Ovary (tissue), 9 donors: ENCODE results near the gene SIGLEC8. TPM values are rescaled to one million over a fixed set of nuclear protein-coding genes. Genes with fewer than 3 reads are reported as not detected.
"Not testable (repeated sequence)": the region's sequence is repeated elsewhere in the genome, so short reads cannot be mapped to it uniquely, and the experiment has no call there.

Experiments used
- DNase-seq, 5 donors: peaks; one replicate each; pipeline ENCODE4 v3.0.0-alpha.2; 2019 to 2020
- H3K27ac ChIP-seq, 2 donors: fragments of 200-600 bp; one replicate each; pipeline versions ENCODE4 v1.5.1 to v1.8.0; 2019 to 2022
- H3K27me3 ChIP-seq: fragments of 200-600 bp; one replicate; pipeline ENCODE4 v1.8.0; 2022
- H3K36me3 ChIP-seq: fragments of 200-600 bp; sonication (generic); one replicate; pipeline ENCODE4 v1.5.1; 2019
- H3K4me1 ChIP-seq: one replicate; pipeline ENCODE4 v1.8.1; 2013; ENCODE audit warnings: mild to moderate bottlenecking, moderate library complexity; ENCODE audit not compliant: insufficient read depth
- H3K4me3 ChIP-seq: fragments of 200-600 bp; sonication (generic); one replicate; pipeline ENCODE4 v1.5.1; 2017
- H3K9me3 ChIP-seq, 2 donors: fragments of 200-600 bp in 1 of 2; sonication (generic) in 1 of 2; one replicate each; pipeline versions ENCODE4 v1.5.1 to v1.8.1; 2013 to 2019; ENCODE audit warnings: mild to moderate bottlenecking in 1 of 2, moderate library complexity in 1 of 2
- EP300 ChIP-seq: sonication (generic); formaldehyde crosslinking; IDR thresholded peaks from one replicate; pipeline ENCODE4 v1.6.1; 2017; ENCODE audit warnings: antibody characterized with exemption
- POLR2A ChIP-seq: fragments of 450-650 bp; IDR thresholded peaks from one replicate; pipeline ENCODE4 v1.6.1; 2017; ENCODE audit warnings: antibody characterized with exemption, mild to moderate bottlenecking, moderate library complexity
- WGBS, 3 donors: extraction: QIAGEN DNeasy Blood & Tissue Kit in 1 of 3; methylation state at CpG; one replicate each; pipeline versions ENCODE4 v1.1.5 to v1.1.7; 2013 to 2017; 5-methylcytosine and 5-hydroxymethylcytosine counted together
- intact Hi-C, 4 donors: fragments of 100-400 bp; cut with DNase I; formaldehyde crosslinking; loops; one replicate each; pipeline versions ENCODE4 v1.11.0 to v1.15.1; 2022 to 2023
- polyA plus RNA-seq, 2 donors: library from polyadenylated mRNA; stranded (reverse); fragments of 200-250 nt in 1 of 2; fragments of 350-450 nt in 1 of 2; fragmentation: Illumina TruSeq in 1 of 2; extraction: RNeasy Lipid Tissue Mini Kit (QIAGEN cat#74804) in 1 of 2; gene quantifications; one replicate each; pipeline ENCODE4 v1.2.3, GENCODE V29; 2013 to 2014
- total RNA-seq, 7 donors: library from RNA; depleted of rRNA in 2 of 7; stranded (reverse); fragments of >200 nt in 2 of 7; fragmentation: NEBNext Ultra II Directional in 3 of 7; extraction: Animal tissue kit (Norgen Biotek cat#: 25700) in 3 of 7; gene quantifications; one replicate each; pipeline versions ENCODE4 v1.1.0 to v1.2.4, GENCODE V29; 2016 to 2023
- TF ChIP-seq, protein P1 (sequence below), 3 donors: fragments of 450-650 bp in 2 of 3; fragments of 200-600 bp in 1 of 3; IDR thresholded peaks; one replicate each; pipeline versions ENCODE4 v1.5.1 to v1.8.0; 2016 to 2022; ENCODE audit warnings: antibody characterized with exemption in 3 of 3, mild to moderate bottlenecking in 1 of 3
- donor health status: DM: no; HTN: no; CAD: no; lungs with moderate emphysema.
- donor health status: DM: no; HTN: no; CAD: no.
- donor health status: Bipolar disorder and iron deficiency.
- donor health status: DM: yes; HTN: yes; CAD: no.
- donor health status: DM: no; HTN: no; CAD: no.
- donor health status: DM: yes; HTN: yes; CAD: no.

Gene SIGLEC8
- total and polyA plus RNA-seq, 9 donors, result 0.05 to 1.6 (median 0.92) TPM; not detected in 2

DNA sequence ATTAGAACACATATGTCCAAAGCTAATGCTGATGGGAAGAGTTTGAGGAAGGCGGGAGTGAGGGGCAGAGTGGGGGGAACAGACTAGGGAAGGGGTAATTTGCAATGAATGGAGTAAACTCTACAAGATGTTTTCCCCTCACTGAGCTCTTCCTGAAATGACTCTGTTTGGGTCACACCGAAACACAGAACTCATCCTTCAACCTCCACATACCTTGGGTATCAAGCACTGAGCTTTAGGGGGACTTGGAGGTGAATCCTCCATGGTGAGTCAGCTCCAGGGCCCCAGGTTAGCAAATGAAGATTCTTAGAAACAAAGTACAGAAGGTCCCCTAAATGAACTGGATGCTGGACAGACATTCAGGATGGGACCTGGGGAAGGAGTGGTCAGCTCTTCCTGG, 39.5 kb downstream of the SIGLEC8 start:
- intact Hi-C loops, result no loop called here
- no peaks in the 10 kb centered on the region for H3K9me3 ChIP-seq
- H3K4me3 ChIP-seq, result no peak overlapping the region
- no peaks in the 10 kb centered on the region for H3K27me3 ChIP-seq
- 79 to 89% (median 81%) methylated on average over 2 of the region's 2 CpGs for WGBS, 3 donors
- H3K36me3 ChIP-seq, result no peaks in the 10 kb centered on the region
- no peaks in the 10 kb centered on the region for H3K4me1 ChIP-seq
- TF ChIP-seq POLR2A, result no peak
- no peak for TF ChIP-seq EP300
- TF ChIP-seq, protein P1, sequence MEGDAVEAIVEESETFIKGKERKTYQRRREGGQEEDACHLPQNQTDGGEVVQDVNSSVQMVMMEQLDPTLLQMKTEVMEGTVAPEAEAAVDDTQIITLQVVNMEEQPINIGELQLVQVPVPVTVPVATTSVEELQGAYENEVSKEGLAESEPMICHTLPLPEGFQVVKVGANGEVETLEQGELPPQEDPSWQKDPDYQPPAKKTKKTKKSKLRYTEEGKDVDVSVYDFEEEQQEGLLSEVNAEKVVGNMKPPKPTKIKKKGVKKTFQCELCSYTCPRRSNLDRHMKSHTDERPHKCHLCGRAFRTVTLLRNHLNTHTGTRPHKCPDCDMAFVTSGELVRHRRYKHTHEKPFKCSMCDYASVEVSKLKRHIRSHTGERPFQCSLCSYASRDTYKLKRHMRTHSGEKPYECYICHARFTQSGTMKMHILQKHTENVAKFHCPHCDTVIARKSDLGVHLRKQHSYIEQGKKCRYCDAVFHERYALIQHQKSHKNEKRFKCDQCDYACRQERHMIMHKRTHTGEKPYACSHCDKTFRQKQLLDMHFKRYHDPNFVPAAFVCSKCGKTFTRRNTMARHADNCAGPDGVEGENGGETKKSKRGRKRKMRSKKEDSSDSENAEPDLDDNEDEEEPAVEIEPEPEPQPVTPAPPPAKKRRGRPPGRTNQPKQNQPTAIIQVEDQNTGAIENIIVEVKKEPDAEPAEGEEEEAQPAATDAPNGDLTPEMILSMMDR (IDR thresholded peaks at IDR 0.05), result no peak
- H3K27ac ChIP-seq, result no peak overlapping the region
- no peak for DNase-seq

DNA sequence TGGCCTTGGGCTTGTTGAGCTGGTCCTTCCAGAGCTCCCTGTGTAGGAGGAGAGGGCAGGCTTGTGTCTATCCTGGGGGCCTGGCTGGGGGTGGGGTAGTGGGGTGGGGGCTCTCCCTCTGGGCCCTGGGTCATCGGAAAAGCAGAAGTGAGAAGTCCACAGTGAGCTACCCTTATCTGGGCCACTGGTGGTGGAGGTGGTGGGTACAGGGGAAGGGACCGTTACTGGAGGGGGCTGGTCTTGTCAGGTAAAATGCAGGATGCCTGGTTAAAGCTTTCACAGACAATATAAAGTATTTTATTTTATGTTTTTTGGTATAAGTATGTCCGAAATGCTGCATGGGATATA, 40.5 kb downstream of the SIGLEC8 start:
- Histone ChIP-seq H3K27me3 (no peaks in the 10 kb centered on the region), H3K27ac (no peak overlapping the region)
- 63 to 67% (median 63%) methylated on average over 3 of the region's 3 CpGs for WGBS, 3 donors

DNA sequence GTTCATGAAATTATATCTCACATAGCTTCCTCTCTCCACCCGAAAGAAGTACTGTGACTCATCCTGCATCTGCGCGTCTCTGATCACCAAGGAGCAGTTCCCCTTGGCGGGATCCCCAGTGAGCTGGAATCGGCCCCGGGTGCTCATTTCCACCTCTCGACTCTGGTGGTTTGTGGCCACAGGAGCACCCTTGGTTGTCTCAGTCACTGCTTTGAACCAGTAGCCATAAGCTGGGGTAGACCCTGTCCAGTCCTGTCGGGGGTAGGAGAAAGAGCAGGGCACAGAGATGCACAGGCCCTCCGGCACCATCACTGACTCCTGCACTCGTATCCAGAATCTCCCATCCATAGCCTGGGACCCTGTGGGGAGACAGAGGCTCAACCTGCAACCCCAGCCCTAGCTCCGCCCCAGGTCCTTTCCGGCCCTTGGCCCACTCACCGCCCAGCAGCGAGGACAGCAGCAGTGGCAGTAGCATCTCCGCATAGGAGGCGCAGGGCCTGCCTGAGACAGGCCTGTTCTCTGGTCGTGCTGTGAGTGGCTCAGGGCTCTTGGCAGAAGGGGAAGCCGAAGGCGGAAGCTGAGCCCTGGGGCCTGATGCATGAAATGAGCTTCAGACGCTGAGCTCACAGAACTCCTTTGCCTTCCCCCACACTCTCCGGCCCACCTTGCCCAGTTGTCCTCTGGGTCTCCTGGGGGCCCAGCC, 41.0 kb downstream of the SIGLEC8 start, which contains the start of gene SIGLEC10:
SIGLEC10 (minus strand) TSS at position 536 of the 703 bp plus-strand sequence; CDS start at position 475, 61 bp downstream.
- Histone ChIP-seq H3K4me1 (no peaks in the 10 kb centered on the region), H3K9me3 (no peaks in the 10 kb centered on the region), H3K36me3 (no peaks in the 10 kb centered on the region), H3K27ac (no peak within 1 kb of the TSS), H3K27me3 (no peaks in the 10 kb centered on the region), H3K4me3 (no peak within 1 kb of the TSS)
- DNase-seq, result no peak
- no peak for TF ChIP-seq POLR2A
- no peak for TF ChIP-seq EP300
- TF ChIP-seq, protein P1 (IDR thresholded peaks at IDR 0.05), result no peak
- intact Hi-C loops, result no loop called here
- WGBS, 3 donors, result 55 to 59% (median 57%) methylated on average over 21 of the region's 21 CpGs

More for the DNA sequence above, 40.5 kb downstream of the SIGLEC8 start:
- TF ChIP-seq, protein P1 (IDR thresholded peaks at IDR 0.05), result no peak
- TF ChIP-seq EP300 (no peak), POLR2A (no peak)
- intact Hi-C loops, result no loop called here
- no peaks in the 10 kb centered on the region for H3K36me3 ChIP-seq
- H3K4me3 ChIP-seq, result no peak overlapping the region
- H3K4me1 ChIP-seq, result no peaks in the 10 kb centered on the region
- no peaks in the 10 kb centered on the region for H3K9me3 ChIP-seq
- DNase-seq, result no peak

DNA sequence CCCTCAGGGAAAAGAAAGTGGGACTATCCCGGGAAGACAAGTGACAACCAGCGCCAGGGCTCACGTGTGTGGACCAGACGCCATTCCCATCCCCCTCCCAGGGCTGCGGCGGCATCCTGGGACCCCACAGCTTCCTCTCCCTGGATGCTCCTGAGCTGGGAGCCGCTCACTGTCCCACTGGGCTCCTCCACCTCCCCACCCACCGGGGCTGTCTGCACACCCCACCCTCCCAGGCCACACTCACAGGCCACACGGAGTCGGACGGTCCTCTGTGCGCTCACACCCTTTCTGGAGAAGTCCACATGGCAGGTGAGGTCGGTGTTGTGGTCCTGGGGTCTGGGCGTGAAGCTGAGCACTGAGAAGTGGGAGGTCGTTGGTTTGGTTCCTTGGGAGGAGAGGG, 41.8 kb downstream of the SIGLEC8 start:
- H3K4me3 ChIP-seq, H3K27me3 ChIP-seq, intact Hi-C loops, H3K36me3 ChIP-seq, DNase-seq, H3K9me3 ChIP-seq, H3K27ac ChIP-seq, H3K4me1 ChIP-seq: not testable (repeated sequence)
- 64 to 75% (median 69%) methylated on average over 13 to 15 of the region's 15 CpGs for WGBS, 3 donors

DNA sequence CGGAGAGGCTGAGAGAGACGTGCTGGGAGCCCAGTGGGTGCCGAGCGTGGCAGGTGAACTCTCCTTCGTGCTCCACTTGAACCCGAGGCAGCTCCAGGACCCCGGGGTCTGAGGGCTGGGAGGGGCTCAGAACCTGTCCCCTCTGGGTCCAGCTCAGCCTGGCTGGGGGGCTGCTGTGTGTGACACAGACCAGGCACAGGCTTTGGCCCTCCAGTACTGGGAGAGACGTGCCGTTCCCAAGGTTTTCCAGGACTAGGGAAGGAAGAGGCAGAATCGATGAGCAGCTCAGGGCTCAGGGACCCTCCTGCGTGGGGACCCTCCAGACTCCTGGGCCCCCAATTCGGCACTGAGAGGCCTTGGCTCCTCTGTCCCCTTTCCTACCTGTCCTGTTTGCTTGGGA, 43.1 kb downstream of the SIGLEC8 start:
- TF ChIP-seq EP300, result no peak
- no peaks in the 10 kb centered on the region for H3K4me1 ChIP-seq
- H3K36me3 ChIP-seq, result no peaks in the 10 kb centered on the region
- no peaks in the 10 kb centered on the region for H3K9me3 ChIP-seq
- intact Hi-C loops, result no loop called here
- WGBS, 3 donors, result 79 to 85% (median 80%) methylated on average over 12 of the region's 12 CpGs
- no peak overlapping the region for H3K27ac ChIP-seq
- no peak for DNase-seq
- no peaks in the 10 kb centered on the region for H3K27me3 ChIP-seq
- H3K4me3 ChIP-seq, result no peak overlapping the region
